C1 segment of cervical spinal cord (tissue), 14 donors: ENCODE data around the gene TFCP2L1.

Source experiments
- DNase-seq, 14 donors: peaks; one replicate each; lab custom pipeline; 2025; lab: John Stamatoyannopoulos, UW

The TFCP2L1 gene

GRCh38 chr2:121295911-121296650 is 11.1 kb upstream of the TFCP2L1 start:
- DNase-seq, result no peak

GRCh38 chr2:121294881-121295840 is 10.2 kb upstream of the TFCP2L1 start:
- no peak for DNase-seq

GRCh38 chr2:121293450-121294325 is 8.7 kb upstream of the TFCP2L1 start:
- no peak for DNase-seq

- DNase-seq, result no peak
Measured at GRCh38 chr2:121291251-121291580, 6.2 kb upstream of the TFCP2L1 start.

- no peak for DNase-seq
Measured at GRCh38 chr2:121289271-121289670, 4.3 kb upstream of the TFCP2L1 start.

- no peak for DNase-seq
Measured at GRCh38 chr2:121288454-121289231, 3.6 kb upstream of the TFCP2L1 start.

GRCh38 chr2:121287956-121288355 is 3.0 kb upstream of the TFCP2L1 start:
- DNase-seq, result no peak

- DNase-seq, result peak in 1 of 14 donors; percentile 18
Measured at GRCh38 chr2:121287146-121287798, 2.3 kb upstream of the TFCP2L1 start.

- DNase-seq, result no peak
Measured at GRCh38 chr2:121286506-121286905, 1.5 kb upstream of the TFCP2L1 start.

GRCh38 chr2:121285926-121286325 is 924 bp upstream of the TFCP2L1 start:
- no peak for DNase-seq

GRCh38 chr2:121283670-121284462 is 1.1 kb downstream of the TFCP2L1 start:
- no peak for DNase-seq

GRCh38 chr2:121282800-121283385 is 2.1 kb downstream of the TFCP2L1 start:
- DNase-seq, result no peak

GRCh38 chr2:121281694-121282093 is 3.3 kb downstream of the TFCP2L1 start:
- no peak for DNase-seq

GRCh38 chr2:121281107-121281506 is 3.9 kb downstream of the TFCP2L1 start:
- no peak for DNase-seq

GRCh38 chr2:121279476-121280220 is 5.4 kb downstream of the TFCP2L1 start:
- peak in 1 of 14 donors; percentile 19 for DNase-seq

GRCh38 chr2:121276341-121276740 is 8.7 kb downstream of the TFCP2L1 start:
- DNase-seq, result no peak

GRCh38 chr2:121273116-121273515 is 11.9 kb downstream of the TFCP2L1 start:
- DNase-seq, result no peak

- DNase-seq, result no peak
Measured at GRCh38 chr2:121272596-121272995, 12.4 kb downstream of the TFCP2L1 start.
